Nucleus accumbens (tissue), 56 donors: ENCODE data around the gene TMEFF2.

Experiments used
- DNase-seq, 56 donors: peaks; one replicate each; lab custom pipeline; 2025; lab: John Stamatoyannopoulos, UW

The TMEFF2 gene

DNA sequence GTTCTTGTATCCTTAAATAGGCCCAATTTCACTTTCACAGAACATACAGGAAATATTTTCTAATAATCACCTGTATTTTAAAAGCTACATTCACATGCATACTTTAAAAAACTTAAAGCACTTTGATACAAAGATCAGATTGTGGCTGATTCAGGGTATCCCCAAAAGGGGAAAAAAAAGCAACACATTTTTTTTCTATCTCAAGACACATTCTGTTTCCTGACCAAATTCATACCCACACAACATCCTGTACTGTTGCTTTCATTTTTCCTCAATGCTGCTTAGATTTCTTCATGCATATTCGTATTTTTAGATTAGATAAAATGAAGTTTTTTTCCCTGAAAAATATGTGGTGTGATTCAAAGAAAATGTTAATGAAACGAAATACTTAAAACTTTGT, 122.5 kb downstream of the TMEFF2 start:
- DNase-seq = no peak

DNA sequence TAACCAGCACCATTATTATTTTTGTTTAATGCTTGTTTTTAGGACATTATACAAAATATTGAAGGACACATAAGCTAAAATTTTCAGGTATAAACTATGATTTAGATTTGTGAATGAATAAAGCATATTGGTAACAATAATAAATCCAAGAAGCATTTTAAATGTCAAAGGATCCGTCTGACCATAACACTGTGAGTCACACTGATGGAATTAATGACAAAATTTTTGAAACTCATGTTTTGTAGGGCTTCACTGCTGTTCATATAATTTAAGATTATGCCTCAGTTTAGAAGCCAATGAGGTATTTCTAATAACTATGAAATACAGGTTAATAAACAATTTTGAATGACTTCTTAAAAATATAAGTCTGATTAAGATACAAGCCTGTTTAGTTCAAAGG, 124.6 kb downstream of the TMEFF2 start:
- no peak for DNase-seq

DNA sequence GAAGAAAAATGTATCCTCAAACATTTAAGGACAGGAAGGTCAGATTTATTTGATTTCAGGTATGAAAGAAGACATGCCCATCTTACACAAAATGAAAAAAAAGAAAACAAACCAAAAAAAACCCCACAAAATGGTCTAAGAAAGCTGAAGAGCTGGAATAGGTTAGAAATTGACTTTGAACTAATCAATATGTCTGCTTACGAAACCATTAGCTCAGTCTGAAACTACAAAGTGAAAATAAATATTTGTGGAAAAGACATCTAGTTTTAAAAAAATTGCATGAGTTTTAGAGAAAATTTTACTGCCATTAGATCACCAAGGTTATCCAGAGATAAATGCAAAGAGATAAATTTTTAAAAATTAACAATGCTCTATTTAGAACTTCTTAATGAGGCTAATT, 125.3 kb downstream of the TMEFF2 start:
- DNase-seq = no peak

DNA sequence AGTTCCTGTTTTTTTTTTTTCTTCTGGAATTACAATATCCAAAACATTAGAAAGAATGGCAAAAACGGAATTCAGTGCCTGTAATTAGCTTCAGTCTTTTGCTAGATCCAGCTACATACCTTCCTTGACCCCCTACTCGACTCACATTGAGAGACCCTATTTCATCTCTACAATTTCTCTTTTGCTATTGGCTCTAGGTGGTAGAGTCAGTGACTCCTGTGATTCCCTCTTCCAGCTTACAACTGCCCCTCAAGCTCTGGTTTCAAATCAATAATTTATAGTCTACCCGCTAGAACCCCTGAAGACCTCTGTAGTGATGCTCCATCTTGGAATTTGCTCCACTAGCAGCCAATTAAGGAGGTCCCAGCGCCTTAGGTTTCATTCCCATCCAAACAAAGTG, 125.8 kb downstream of the TMEFF2 start:
- no peak for DNase-seq

DNA sequence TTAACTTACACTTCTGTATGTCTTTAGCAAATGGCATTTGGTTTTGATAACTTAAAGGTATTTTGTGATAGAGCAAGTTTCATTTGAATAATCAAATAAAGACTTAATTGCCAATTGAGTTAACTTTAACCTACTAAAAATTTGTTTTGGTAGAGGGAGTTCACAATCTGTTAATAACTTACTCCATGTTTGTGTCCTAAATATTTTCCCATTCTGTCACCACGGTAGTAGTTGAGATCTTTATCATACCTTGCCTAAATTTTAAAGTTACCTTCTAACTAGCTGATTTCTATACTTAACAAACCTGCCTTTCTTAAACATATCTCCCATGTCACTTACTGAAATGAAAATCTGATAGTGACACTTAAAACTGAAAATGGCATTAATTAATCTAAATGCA, 127.1 kb downstream of the TMEFF2 start:
- DNase-seq = no peak

DNA sequence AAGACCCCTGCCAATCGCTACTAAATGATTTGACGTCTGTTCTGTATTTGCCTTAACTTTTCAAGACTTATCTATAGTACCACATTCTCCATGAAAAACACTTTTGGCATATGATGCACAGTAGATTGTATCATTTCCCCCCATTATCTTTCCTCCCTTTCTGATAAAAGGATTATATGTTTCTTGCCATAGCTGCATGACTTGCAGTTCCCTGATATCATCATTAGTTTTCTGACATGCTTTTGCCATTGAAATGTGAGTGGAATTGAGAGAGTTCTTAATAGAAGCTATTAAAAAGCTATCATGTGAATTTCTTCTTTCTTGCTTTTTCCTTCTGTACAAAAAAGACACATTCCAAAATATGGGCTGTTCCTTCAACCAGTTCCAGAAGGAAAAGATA, 130.3 kb downstream of the TMEFF2 start:
- DNase-seq = no peak

DNA sequence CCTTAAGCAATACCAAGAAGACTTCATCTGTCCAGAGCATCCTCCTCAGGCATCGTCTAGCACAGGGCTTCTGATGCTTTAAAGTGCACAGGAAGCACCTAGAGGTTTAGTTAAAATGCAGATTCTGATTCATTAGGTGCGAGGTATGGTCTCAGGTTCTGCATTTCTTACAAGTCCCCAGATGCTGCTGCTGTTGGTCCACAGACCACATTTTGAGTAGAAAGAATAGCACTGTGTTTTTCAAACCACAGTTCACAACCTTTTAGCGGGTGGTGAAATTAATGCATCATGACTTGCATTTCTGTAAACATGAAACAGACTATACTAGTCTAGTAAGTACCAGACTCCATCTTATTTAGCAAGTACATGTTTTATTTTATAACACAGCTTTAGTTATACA, 134.6 kb downstream of the TMEFF2 start:
- DNase-seq = no peak

DNA sequence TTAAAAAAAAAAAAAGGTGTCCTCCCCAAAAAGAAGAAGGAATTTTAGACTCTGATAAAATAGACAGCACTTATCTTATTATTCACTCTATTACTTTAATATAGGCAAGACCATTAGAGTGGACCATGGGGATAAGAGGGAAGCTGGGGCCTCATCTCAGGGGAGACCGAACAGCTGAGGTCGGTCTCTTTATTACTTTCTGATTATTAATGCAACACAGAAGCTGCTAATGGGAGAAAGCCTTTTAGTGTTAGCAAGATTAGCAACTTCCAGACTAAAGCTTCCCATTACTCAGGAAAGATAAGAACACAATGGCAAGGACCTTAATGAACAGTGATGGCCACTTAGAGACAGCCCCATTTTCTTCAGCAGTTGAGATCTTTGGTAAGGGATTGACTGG, 135.5 kb downstream of the TMEFF2 start:
- DNase-seq = no peak

DNA sequence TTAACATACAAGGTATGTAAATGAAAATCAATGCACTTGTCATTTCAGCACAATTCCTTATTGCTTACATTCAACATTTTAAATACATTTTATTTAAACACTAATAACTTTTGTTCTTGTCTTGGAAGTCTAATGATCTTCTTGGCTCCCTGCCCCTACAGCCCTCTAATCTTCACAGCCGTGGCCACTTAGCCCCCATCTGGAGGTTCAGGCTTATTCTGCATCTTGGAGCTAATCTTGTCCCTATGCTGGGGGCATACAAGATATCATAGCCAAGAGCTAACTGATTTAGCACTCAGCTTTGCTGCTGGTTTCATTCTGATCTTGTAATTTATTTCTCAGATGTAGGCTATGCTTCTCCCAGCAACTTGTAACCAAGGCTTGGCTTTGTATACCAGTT, 140.8 kb downstream of the TMEFF2 start:
- DNase-seq = no peak

DNA sequence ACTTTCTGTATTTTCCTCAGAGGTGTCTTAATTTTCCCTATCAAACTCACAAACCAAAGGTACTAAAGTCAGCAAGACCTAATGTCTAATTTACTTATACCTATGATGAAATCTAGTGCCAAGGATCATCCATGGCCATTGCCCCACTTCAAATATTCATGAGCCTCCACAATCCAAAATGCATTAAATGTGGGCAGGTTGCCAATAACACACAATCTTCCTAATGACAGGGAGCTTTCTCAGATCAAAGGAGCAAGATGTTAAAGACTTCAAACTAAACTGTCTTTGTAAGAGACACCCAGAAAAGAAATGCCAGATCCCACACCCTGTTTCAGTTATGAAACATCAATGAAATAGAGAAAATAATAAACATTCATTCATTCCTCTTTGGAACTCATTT, 143.2 kb downstream of the TMEFF2 start:
- no peak for DNase-seq

DNA sequence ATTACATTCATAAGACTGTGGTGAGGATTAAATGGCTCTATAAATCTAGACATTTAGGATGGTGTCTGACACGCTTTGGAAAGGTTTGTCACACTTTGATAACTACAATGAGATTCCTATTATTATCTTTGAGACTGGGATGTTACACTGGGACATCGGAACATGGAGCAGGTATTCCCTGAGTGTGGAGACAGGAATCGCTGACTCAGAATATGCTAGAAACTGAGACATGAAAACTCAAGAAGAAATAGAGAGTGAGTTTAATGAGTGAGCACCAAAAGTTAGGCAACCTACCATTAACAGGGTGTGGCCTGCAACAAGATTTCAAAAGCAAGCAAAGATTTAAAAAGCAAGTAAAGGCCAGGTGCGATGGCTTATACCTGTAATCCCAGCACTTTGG, 145.4 kb downstream of the TMEFF2 start:
- no peak for DNase-seq

DNA sequence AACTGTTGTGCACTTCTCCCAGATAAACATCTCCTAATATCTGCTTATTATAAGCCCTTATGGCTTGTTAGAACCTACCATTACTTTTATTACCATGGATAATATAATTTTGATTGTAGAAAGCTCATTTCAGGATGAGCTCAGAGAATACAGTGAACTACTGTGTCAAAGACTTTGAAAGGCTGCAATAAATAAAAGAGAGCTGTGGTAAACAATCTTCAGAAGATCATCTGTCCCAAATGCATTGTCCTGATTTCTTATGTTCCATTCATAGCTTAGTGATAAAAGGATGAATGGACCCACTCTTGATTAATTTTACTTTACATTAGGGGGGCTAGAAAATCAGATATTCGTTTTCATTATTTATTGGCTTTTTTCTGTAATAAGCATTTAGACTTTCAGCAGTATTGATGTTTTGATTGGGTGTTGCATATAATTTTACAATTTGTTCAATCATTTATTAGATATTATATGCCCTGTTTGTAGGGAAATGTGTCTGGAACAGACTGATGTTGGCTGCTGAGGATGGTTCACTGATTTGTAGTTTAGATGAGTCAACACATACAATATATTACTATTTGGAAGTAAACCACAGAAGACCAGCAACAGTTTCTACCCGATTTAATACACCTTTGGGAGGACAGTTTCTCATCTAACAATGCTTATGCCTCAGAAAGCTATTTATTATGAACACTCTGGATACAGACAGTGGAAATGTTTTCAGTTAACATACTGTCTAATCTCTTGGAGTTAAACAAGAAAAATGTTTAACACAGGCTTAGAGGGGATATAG, 147.2 kb downstream of the TMEFF2 start:
- no peak for DNase-seq

DNA sequence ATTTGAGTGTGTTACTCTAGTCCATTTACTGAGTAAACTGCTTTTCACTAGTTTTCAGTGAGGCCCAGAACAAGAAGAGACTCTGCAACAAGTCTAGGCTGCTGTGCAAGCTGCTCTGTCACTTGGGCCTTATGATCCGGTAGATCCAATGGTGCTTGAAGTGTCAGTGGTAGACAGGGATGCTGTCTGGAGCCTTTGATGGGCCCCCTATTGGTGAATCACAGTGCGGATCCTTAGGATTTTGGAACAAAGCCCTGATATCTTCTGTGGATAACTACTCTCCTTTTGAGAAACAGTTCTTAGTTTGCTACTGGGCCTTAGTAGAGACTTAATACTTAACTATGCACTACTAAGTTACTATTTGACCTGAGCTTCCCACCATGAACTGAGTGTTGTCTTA, 150.2 kb downstream of the TMEFF2 start:
- no peak for DNase-seq

DNA sequence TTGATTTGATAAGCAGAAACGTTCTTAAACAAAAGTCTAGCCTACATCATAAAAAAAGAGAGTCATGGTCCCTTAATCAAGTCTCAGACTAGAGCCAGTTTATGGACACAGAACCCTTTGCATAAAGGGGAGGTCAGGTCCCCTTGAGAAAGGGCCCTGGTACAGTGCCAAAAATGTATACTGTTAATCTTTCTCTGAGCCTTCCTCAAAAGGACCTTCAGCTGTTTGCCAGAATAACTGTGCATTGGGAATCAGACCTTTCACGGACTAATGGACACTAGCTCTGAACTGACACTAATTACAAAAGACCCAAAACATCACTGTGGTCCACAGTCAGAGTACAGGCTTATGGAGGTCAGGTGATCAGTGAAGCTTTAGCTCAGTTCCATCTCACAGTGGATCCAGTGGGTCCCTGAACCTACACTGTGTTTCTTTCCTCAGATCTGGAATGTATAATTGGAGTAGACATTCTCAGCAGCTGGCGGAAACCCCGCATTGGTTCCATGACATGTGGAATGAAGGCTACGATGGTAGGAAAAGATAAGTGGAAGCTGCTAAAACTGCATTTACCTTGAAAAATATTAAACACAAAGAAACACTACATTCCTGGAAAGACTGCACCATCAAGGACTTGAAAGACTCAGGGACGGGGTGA, 151.4 kb downstream of the TMEFF2 start:
- no peak for DNase-seq

DNA sequence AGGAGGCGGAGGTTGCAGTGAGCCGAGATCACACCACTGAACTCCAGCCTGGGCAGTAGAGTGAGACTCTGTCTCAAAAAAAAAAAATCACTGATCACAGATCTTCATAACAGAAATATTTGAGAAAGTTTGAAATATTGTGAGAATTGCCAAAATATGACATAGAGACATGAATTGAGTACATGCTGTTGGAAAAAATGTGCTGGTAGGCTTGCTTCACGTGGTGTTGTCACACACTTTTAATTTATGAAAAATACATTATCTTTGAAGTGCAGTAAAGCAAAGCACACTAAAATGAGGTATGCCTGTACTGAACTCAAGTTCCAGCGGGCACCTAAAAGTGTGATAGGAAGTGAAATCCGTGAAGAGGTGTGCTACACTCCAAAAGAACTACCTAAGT, 152.6 kb downstream of the TMEFF2 start:
- no peak for DNase-seq

DNA sequence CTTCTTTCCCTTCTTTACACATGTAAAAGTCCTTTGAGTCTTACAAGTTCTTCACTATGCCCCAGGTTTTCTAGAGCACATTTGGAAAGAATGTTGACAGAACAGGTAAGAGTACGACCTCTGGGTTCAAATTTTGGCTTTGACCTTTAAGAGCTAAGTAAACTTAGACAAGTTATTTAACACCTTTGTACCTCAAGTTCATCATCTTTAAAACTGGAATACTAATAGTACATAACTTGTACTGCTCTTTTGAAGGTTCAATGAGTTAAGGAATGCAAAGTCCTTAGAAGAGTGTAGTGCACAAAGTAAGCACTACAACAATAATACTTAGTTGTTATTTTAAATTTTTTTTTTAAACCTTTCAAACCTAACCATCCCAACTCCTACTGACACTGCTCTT, 156.6 kb downstream of the TMEFF2 start:
- no peak for DNase-seq

DNA sequence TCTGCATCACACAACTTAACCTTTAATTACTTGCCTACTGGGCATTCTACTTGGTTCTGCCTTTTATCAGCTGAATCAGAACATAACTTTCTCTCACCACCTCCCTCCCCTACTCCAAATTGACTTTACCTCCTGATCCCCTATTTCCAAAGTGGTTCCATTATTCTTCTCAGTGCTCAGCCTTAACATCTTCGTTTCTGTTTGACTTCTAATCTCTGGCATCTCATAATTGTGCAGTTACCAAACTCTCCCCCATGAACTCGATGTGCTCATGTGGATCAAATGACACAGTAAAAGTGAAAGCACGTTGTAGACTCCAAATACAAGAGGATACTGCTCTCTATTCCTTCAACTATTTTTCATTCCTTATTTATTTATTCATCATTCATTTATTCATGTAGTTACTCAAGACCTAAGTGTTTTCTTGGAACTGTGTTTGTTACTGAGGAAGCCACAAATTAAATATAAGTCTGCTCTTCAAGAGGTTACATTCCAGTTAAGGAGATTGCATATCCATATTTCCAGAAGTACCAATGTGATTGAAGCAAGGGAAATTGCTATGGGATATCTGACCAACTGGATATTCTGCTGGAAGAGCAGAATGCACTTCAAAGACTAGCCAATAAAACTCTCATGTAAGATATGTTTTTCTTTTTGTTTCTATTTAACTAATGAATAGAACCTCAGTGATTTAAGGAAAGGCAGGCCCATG, 158.8 kb downstream of the TMEFF2 start:
- no peak for DNase-seq

DNA sequence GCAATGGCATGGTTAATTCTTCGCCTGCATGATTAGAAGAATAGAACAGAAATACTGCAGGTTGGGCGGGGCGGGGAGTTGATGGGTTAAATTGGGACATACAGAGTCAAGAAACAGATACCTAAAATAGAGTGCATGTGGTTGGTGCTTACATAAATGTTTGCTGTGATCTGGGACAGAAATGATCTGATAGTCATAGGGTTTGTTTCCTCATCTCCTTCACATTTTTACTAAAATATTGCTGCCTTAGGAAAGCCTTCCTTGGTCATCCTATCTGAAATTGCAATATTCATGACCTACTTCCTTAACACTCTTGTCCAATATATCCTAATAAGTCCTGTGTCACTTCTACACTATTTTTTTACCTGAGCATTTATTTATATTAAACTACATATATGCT, 163.9 kb downstream of the TMEFF2 start:
- DNase-seq = no peak

DNA sequence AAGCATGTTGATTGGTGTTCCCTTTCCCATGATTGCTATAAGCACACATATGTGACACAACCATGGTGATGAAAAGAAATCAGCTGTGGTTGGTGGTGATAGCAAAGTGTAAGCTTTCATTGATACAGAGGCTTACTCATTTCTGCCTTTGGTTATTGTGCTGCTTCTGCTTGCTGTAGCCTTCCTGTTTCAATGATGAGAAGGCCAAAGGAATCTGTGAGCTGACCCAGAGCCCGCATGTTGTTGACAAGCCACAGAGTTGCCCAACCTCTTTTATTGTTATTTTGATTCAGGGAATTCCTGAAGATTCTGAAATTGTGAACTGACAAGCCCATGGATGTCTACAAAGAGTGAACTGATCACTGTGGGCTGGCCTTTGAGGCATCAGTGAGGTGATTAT, 164.4 kb downstream of the TMEFF2 start:
- no peak for DNase-seq

DNA sequence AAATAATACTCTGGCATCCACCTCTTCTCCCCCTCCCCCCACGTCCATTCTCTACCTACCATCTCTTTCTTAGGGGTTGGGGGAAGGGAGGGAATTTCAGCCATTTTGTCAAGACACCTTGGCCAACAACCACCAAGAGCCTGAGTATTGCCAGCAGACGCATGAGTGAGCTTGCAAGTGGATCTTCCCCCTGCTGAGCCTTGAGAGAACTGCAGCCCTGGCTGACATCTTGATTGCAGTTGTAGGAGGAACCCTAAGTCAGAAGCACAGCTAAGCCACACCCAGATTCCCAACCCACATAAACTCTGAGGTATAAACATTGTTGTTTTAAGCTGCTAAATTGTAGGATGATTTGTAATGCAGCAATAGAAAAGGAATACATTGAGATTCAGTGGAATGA, 165.6 kb downstream of the TMEFF2 start:
- no peak for DNase-seq

DNA sequence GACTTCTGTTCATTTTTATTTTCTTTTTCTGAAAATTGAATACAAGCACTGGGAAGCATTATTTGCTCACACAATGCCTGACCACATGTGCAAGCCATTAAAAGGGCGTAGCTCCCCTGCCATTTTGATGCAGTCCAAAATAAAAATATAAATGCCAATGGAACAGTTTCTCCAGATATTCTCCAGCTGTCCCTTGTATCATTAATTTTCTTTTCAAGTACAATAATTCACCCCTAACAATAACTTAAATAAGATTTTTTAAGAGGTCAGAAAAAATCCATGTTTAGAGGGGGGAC, 168.0 kb downstream of the TMEFF2 start:
- DNase-seq = no peak
